ENCODE measurements around the gene NEK8. TPM values are rescaled to one million over a fixed set of nuclear protein-coding genes. Genes with fewer than 3 reads are reported as not detected.

NEK8 gene
- total RNA-seq, 1 donor: 4.9 TPM

GRCh38 chr17:28760601-28761562 lies 32.3 kb downstream of the NEK8 start:
- H3K4me3 ChIP-seq (ENCODE audit: low read depth, low read length): no peak overlapping the region
- peak; percentile 63 for DNase-seq (ENCODE audit: low read depth)
- no peak for TF ChIP-seq CTCF (IDR thresholded peaks at IDR 0.05; ENCODE audit: insufficient read depth, low read length)

- DNase-seq (ENCODE audit: low read depth): no peak
- TF ChIP-seq CTCF (IDR thresholded peaks at IDR 0.05; ENCODE audit: insufficient read depth, low read length): no peak
- no peak overlapping the region for H3K4me3 ChIP-seq (ENCODE audit: low read depth, low read length)
Measured at GRCh38 chr17:28763137-28763799, 34.7 kb downstream of the NEK8 start.

- DNase-seq (ENCODE audit: low read depth): peak; percentile 88
- no peak overlapping the region for H3K4me3 ChIP-seq (ENCODE audit: low read depth, low read length)
- TF ChIP-seq CTCF (IDR thresholded peaks at IDR 0.05; ENCODE audit: insufficient read depth, low read length): peak; percentile 85
Measured at GRCh38 chr17:28763804-28764266, 35.2 kb downstream of the NEK8 start.

- H3K4me3 ChIP-seq (ENCODE audit: low read depth, low read length): no peak overlapping the region
- TF ChIP-seq CTCF (IDR thresholded peaks at IDR 0.05; ENCODE audit: insufficient read depth, low read length): no peak
- DNase-seq (ENCODE audit: low read depth): no peak
Measured at GRCh38 chr17:28765038-28765437, 36.5 kb downstream of the NEK8 start.

GRCh38 chr17:28773736-28774135 lies 45.1 kb downstream of the NEK8 start:
- no peak overlapping the region for H3K4me3 ChIP-seq (ENCODE audit: low read depth, low read length)
- TF ChIP-seq CTCF (IDR thresholded peaks at IDR 0.05; ENCODE audit: insufficient read depth, low read length): no peak
- no peak for DNase-seq (ENCODE audit: low read depth)

GRCh38 chr17:28774206-28774605 lies 45.6 kb downstream of the NEK8 start:
- DNase-seq (ENCODE audit: low read depth): no peak
- TF ChIP-seq CTCF (IDR thresholded peaks at IDR 0.05; ENCODE audit: insufficient read depth, low read length): no peak
- H3K4me3 ChIP-seq (ENCODE audit: low read depth, low read length): no peak overlapping the region

Data from fibroblast of the aortic adventitia (primary cell).